GM12891 (cell line): ENCODE measurements around the gene BANF2.

Source experiments
- DNase-seq: peaks from one replicate; pipeline ENCODE4 v3.0.0; 2011; ENCODE audit warnings: low spot score; ENCODE audit not compliant: insufficient read length
- FAIRE-seq: peaks from 2 replicates; lab custom pipeline; 2011; peaks lifted over from hg19 to GRCh38; lab: Jason Lieb, UNC
- PAX5 ChIP-seq: IDR thresholded peaks from 2 replicates; pipeline ENCODE4 v1.6.1; 2011; ENCODE audit warnings: low read length, moderate library complexity, mild to moderate bottlenecking; ENCODE audit not compliant: insufficient read depth, severe bottlenecking
- POLR2A ChIP-seq: IDR thresholded peaks from 2 replicates; pipeline ENCODE4 v1.6.1; 2011; ENCODE audit warnings: low read depth, low read length, control low read depth
- POLR2AphosphoS5 ChIP-seq: IDR thresholded peaks from 2 replicates; pipeline ENCODE4 v1.6.1; 2011; ENCODE audit warnings: low read depth, low read length, control low read depth
- POU2F2 ChIP-seq: IDR thresholded peaks from 2 replicates; pipeline ENCODE4 v1.6.1; 2011; ENCODE audit warnings: low read depth, mild to moderate bottlenecking, control low read depth, low read length, moderate library complexity
- SPI1 ChIP-seq: IDR thresholded peaks from 2 replicates; pipeline ENCODE4 v1.6.1; 2011; ENCODE audit warnings: low read depth, low read length, control low read depth
- TAF1 ChIP-seq: IDR thresholded peaks from 2 replicates; pipeline ENCODE4 v1.6.1; 2011; ENCODE audit warnings: low read depth, low read length, control low read depth

Gene BANF2

DNA sequence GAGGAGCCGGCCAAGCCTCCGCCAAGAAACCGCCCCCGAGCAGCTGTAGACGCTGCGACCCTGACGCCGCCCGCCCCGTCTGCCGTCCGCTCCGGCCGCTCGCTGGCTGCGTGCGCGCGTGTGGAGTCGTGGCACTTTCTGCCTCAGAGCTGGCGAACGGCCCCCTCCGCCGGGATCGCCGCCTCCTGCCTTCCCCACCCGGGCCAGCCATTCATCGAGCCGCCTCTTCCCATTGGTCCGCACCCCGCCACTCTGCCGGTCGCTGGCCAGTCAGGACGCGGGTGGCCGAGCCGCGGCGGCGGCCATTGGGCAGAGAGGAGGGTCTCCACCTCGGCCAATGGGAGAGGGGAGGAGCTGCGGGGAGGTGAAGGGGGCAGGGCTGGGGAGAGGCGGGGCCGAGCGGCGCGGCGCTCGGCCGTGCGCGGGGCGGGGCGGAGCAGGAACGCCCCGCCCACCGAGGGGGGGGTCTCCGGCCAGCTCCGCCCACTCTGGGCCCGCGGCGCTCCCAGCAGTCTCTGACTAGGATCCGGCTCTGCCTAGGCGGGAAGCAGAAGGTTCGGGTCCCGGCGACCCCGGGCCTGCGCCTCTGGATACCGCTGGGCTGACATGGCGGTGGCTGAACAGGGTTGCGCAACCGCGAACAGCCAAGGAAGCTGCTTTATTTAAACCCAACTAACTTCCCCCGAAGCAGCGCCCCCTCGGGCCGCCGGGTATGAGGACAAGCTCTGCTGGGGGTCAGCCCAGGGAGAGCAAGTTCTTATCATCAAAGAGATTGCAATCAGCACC, 17.5 kb upstream of the BANF2 start, which contains the start of gene RRBP1:
Gene RRBP1 (minus strand): TSS at position 140 of the 786 bp plus-strand sequence. CDS start 21,735 bp downstream, outside the sequence.
- FAIRE-seq (peak; percentile 96), DNase-seq (peak; percentile 98)
- TF ChIP-seq POLR2AphosphoS5 (peak; percentile 69), POU2F2 (0 out of 2 replicates have a peak, but pooled peaks have one; percentile 32), SPI1 (no peak), POLR2A (peak; percentile 67; the same call in 1 of the 2 replicates), TAF1 (peak; percentile 80), PAX5 (no peak)

DNA sequence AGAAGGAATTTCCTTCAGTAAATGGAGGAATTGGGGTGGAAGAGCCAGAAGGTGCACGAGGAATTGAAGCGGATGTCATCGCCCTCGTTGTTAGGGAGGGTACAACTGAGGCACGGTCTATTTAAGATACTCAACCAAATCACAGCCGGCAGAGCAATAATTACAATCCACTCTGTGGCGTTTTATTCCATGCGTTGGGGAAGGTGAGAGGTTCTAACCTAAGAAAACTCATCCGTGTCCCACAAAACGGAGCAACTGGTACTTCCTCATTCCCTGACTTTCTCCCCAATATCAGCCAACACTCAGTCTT, 16.9 kb upstream of the BANF2 start:
- no peak for TF ChIP-seq POU2F2
- TF ChIP-seq POLR2AphosphoS5: no peak
- TF ChIP-seq TAF1: no peak
- TF ChIP-seq SPI1: no peak
- no peak for TF ChIP-seq POLR2A
- TF ChIP-seq PAX5: no peak
- DNase-seq (no peak), FAIRE-seq (no peak)

- TF ChIP-seq POU2F2: no peak
- TF ChIP-seq POLR2A: no peak
- TF ChIP-seq TAF1: no peak
- no peak for TF ChIP-seq POLR2AphosphoS5
- no peak for TF ChIP-seq PAX5
- TF ChIP-seq SPI1: no peak
- FAIRE-seq (no peak), DNase-seq (no peak)
Observed at GRCh38 chr20:17683218-17684076, 16.3 kb upstream of the BANF2 start.

- FAIRE-seq (no peak), DNase-seq (no peak)
- TF ChIP-seq POLR2A: no peak
- no peak for TF ChIP-seq POU2F2
- no peak for TF ChIP-seq PAX5
- TF ChIP-seq TAF1: no peak
- TF ChIP-seq POLR2AphosphoS5: no peak
- TF ChIP-seq SPI1: no peak
Observed at GRCh38 chr20:17684077-17684888, 15.5 kb upstream of the BANF2 start.

DNA sequence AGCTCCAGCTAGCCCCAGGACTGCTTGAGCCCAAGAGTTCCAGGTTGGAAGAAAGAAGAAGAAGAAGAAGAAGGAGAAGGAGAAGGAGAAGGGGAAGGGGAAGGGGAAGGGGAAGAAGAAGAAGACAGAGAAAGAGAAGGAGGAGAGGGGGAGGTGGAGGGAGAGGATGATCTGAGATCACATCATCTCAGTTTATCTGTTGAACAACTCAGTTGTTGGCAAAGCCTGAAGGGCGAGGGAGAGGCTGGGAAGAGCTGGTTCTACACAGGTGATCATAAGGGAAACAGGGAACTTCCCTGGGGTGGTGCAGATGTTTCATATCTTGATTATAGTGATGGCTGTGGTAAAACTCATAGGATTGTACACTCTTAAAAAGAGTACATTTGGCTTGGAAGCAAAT, 14.6 kb upstream of the BANF2 start:
- DNase-seq (no peak), FAIRE-seq (no peak)
- TF ChIP-seq SPI1 (no peak), PAX5 (no peak), POLR2AphosphoS5 (no peak), TAF1 (no peak), POU2F2 (no peak), POLR2A (no peak)

DNA sequence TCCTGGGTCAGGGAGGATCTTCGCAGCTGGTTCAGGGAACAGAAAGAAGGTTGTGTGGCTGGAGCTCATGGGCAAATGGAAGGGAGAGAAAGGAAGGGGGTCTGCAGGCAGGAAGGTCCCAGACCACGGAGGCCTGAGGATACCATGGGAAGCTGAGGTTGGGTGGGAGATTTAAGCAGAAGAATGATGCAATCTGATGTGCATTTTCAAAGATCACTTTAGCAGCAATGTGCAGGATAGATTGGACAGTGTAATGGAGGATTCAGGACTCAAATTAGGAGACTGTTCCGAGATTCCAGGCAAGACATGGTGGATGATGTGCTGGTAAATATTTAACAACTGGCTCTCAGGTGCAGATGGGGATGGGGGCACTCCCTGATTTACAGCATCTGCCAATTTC, 12.0 kb upstream of the BANF2 start:
- FAIRE-seq (no peak), DNase-seq (no peak)
- TF ChIP-seq PAX5 (no peak), POLR2AphosphoS5 (no peak), SPI1 (no peak), POLR2A (no peak), TAF1 (no peak)

- TF ChIP-seq POLR2AphosphoS5 (no peak), POU2F2 (no peak), TAF1 (no peak), PAX5 (no peak), POLR2A (no peak)
- FAIRE-seq (no peak), DNase-seq (no peak)
Observed at GRCh38 chr20:17688965-17689364, 10.8 kb upstream of the BANF2 start.

GRCh38 chr20:17690144-17690543, 9.6 kb upstream of the BANF2 start:
- TF ChIP-seq SPI1 (no peak), POU2F2 (no peak), POLR2A (no peak), POLR2AphosphoS5 (no peak), TAF1 (no peak), PAX5 (no peak)
- no peak for DNase-seq
- no peak for FAIRE-seq

DNA sequence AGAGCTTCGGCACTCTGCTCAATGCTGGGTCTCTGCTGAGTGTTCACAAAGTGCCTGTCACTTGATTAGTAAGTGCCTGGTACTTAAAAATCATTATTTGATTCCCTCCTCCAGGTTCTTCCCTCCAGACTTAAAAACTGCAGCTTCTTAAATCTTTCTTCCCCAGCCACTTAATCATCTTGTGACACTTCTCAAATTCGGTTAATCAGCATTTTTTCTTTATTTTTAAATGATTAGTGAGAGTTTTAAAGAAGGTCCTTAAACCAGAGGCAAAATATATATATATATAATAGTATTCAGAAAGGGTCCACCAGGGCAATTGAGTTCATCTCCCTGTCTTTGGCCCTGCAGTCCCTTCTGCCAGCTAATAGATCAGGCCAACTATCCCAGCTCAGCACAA, 8.0 kb upstream of the BANF2 start:
- DNase-seq (no peak), FAIRE-seq (no peak)
- TF ChIP-seq POLR2AphosphoS5: no peak
- no peak for TF ChIP-seq POLR2A
- no peak for TF ChIP-seq TAF1
- no peak for TF ChIP-seq POU2F2
- TF ChIP-seq SPI1: no peak
- TF ChIP-seq PAX5: no peak
